ENCODE measurements around the gene SLC37A3.
A peak's percentile ranks its signal among the peaks of the same experiment; 100 is the strongest.

The SLC37A3 gene

DNA sequence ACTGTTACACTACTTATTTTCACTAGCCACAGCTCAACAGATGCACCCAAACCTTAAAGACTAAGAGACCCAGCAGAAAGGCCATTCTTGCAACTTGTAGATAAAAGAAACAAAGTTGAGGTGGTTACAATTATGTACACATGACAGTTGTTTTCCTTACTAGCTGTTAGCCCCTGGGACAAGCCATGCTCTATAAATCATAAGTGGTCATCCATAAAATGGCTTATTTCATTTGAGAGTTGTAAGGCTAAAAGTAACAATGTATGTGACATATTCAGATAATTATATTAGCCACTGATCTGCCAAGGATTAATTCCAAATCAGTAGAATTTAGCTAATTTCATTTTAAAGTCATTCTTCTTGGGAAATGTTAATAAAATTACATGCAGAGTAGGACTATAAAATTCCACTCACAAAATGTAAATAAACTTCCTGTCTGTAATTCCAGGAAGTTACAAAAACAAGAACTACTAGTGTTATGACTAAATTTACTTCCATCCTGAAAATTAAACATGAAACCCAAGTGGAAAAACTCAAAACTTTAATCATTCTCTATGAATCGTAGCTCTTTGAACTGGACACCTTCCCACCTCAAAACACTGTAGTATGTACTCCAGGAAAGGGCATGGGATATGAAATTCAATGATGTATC, 13.3 kb downstream of the SLC37A3 start:
- no peaks in the 10 kb centered on the region for H3K27me3 Mint-ChIP-seq (ENCODE audit: low read depth)
- peaks cover 44% of the 10 kb centered on the region for H3K4me1 Mint-ChIP-seq (ENCODE audit: low read depth)
- no peak overlapping the region for H3K4me3 Mint-ChIP-seq
- no peaks in the 10 kb centered on the region for H3K9me3 Mint-ChIP-seq
- peaks cover 24% of the 10 kb centered on the region for H3K36me3 Mint-ChIP-seq (ENCODE audit: low read depth)
- H3K27ac Mint-ChIP-seq: no peak overlapping the region

GRCh38 chr7:140383954-140384713, 14.2 kb downstream of the SLC37A3 start:
- H3K4me1 Mint-ChIP-seq (ENCODE audit: low read depth): peaks cover 39% of the 10 kb centered on the region
- no peak overlapping the region for H3K27ac Mint-ChIP-seq
- peaks cover 32% of the 10 kb centered on the region for H3K36me3 Mint-ChIP-seq (ENCODE audit: low read depth)
- H3K27me3 Mint-ChIP-seq (ENCODE audit: low read depth): no peaks in the 10 kb centered on the region
- no peak overlapping the region for H3K4me3 Mint-ChIP-seq
- H3K9me3 Mint-ChIP-seq: no peaks in the 10 kb centered on the region

DNA sequence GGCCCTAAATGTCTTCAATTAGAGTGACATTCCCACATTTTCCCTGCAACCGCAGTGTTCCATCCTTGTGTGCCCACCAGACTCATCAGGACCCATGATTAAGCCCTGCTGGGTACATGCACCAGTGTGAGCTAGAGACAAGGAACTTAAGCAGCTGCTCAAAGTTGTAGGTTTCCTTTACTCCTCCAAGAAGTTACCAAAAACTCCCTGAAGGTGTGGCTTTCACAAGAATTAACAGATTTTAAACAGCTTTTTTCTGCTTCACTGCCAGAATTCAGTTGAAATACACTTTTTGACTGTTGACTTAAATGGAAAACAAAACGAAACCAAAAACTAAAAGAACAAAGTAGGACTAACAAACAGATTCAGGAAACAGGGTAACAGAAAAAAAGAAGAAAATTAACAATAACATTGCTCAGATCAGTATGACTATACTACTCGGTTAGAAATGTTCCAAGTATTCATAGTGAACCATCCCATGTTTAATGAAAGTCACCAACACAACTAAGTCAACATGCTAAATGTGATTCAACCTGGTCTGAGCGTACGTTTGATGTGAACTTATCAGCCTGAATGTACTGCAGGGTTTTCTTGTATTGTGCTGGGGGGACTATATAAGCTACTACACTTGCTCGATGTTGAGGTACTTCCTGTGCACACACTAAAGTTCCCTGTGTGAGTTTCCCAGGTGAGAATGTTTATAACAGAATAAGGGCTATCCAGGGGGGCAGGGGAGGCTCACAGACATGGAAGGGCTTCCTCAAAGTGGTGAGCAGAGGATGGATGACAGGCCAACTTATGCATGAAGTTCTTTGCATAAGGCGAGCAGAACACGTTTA, 22.2 kb downstream of the SLC37A3 start:
- Mint-ChIP-seq H3K4me1 (ENCODE audit: low read depth) (peaks cover 31% of the 10 kb centered on the region), H3K36me3 (ENCODE audit: low read depth) (peaks cover 31% of the 10 kb centered on the region), H3K27ac (peak overlapping the region; percentile 85), H3K9me3 (no peaks in the 10 kb centered on the region), H3K4me3 (peak overlapping the region; percentile 55), H3K27me3 (ENCODE audit: low read depth) (no peaks in the 10 kb centered on the region)

GRCh38 chr7:140375323-140375722, 23.0 kb downstream of the SLC37A3 start:
- Mint-ChIP-seq H3K27ac (peak overlapping the region; percentile 85), H3K4me3 (peak overlapping the region; percentile 55), H3K27me3 (ENCODE audit: low read depth) (no peaks in the 10 kb centered on the region), H3K36me3 (ENCODE audit: low read depth) (peaks cover 31% of the 10 kb centered on the region), H3K9me3 (no peaks in the 10 kb centered on the region), H3K4me1 (ENCODE audit: low read depth) (peaks cover 33% of the 10 kb centered on the region)

DNA sequence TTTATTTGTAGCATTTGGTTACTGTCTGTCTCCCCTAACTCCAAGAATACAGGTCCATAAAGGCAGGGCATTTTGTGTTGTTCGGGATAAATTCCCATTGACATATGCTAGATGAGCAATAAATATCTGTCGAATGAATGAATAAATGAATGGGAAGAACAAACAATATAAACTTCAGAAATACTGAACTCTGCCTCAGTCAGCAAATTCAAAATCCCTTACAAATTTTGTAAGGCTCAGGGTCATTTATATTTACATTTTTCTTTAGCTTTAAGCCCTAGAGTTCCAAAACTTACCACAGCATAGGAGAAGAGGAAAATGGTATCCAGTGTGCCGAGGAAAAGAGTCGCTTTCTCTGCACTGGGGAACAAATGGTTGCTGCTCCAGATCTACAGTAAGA, 29.0 kb downstream of the SLC37A3 start:
- Mint-ChIP-seq H3K9me3 (no peaks in the 10 kb centered on the region), H3K36me3 (ENCODE audit: low read depth) (peaks cover 20% of the 10 kb centered on the region), H3K27ac (no peak overlapping the region), H3K27me3 (ENCODE audit: low read depth) (no peaks in the 10 kb centered on the region), H3K4me3 (no peak overlapping the region), H3K4me1 (ENCODE audit: low read depth) (peaks cover 21% of the 10 kb centered on the region)

- no peak overlapping the region for H3K4me3 Mint-ChIP-seq
- H3K36me3 Mint-ChIP-seq (ENCODE audit: low read depth): peaks cover 27% of the 10 kb centered on the region
- no peaks in the 10 kb centered on the region for H3K27me3 Mint-ChIP-seq (ENCODE audit: low read depth)
- H3K27ac Mint-ChIP-seq: no peak overlapping the region
- H3K9me3 Mint-ChIP-seq: no peaks in the 10 kb centered on the region
- peaks cover 12% of the 10 kb centered on the region for H3K4me1 Mint-ChIP-seq (ENCODE audit: low read depth)
Observed at GRCh38 chr7:140367528-140367927, 30.8 kb downstream of the SLC37A3 start.

DNA sequence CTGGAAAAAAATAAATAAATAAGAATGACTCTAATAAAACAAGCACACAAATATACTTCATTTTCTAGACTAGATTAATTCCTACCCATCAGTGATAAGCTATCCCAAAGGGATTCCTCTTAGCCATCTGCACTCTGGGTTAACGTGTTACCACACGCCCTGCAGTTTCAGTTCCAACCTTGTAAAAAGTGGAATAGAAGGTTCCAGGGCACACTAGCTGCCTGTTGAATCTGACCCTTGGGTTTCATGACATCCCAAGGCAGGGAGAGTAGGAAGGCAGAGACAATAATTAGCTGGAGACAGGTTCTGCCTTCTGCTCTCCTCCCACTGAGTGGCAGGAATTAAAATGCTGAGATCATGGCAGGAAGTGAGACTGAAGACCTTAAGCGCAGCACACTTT, 33.5 kb downstream of the SLC37A3 start:
- Mint-ChIP-seq H3K9me3 (no peaks in the 10 kb centered on the region), H3K27ac (no peak overlapping the region), H3K4me3 (no peak overlapping the region), H3K4me1 (ENCODE audit: low read depth) (peaks cover 14% of the 10 kb centered on the region), H3K36me3 (ENCODE audit: low read depth) (peaks cover 29% of the 10 kb centered on the region), H3K27me3 (ENCODE audit: low read depth) (no peaks in the 10 kb centered on the region)

- H3K27ac Mint-ChIP-seq: peak overlapping the region; percentile 81
- H3K4me3 Mint-ChIP-seq: peak overlapping the region; percentile 22
- H3K4me1 Mint-ChIP-seq (ENCODE audit: low read depth): peaks cover 31% of the 10 kb centered on the region
- no peaks in the 10 kb centered on the region for H3K9me3 Mint-ChIP-seq
- H3K36me3 Mint-ChIP-seq (ENCODE audit: low read depth): peaks cover 40% of the 10 kb centered on the region
- no peaks in the 10 kb centered on the region for H3K27me3 Mint-ChIP-seq (ENCODE audit: low read depth)
Observed at GRCh38 chr7:140360697-140361229, 37.6 kb downstream of the SLC37A3 start.

- H3K9me3 Mint-ChIP-seq: no peaks in the 10 kb centered on the region
- peak overlapping the region; percentile 66 for H3K4me3 Mint-ChIP-seq
- peaks cover 26% of the 10 kb centered on the region for H3K4me1 Mint-ChIP-seq (ENCODE audit: low read depth)
- H3K36me3 Mint-ChIP-seq (ENCODE audit: low read depth): peaks cover 39% of the 10 kb centered on the region
- no peaks in the 10 kb centered on the region for H3K27me3 Mint-ChIP-seq (ENCODE audit: low read depth)
- peak overlapping the region; percentile 95 for H3K27ac Mint-ChIP-seq
Observed at GRCh38 chr7:140358412-140359051, 39.8 kb downstream of the SLC37A3 start.

DNA sequence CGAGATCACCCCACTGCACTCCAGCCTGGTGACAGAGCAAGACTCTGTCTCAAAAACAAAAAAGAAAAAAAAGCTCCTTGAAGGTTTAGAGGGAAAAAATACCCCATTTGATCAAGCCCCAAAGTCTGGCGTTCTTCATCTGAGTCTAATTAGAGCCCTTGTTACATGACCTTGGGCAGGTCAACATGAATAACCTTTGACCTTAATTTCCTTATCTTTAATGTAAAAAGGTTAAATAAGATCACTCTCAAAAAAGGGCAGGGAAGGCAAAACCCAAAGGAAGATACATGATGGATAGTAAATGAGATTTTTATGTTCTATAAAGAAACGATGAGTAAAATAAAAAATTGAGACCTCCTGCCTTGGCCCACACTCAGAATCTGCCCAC, 40.3 kb downstream of the SLC37A3 start:
- peaks cover 26% of the 10 kb centered on the region for H3K4me1 Mint-ChIP-seq (ENCODE audit: low read depth)
- peaks cover 41% of the 10 kb centered on the region for H3K36me3 Mint-ChIP-seq (ENCODE audit: low read depth)
- H3K4me3 Mint-ChIP-seq: no peak overlapping the region
- H3K27me3 Mint-ChIP-seq (ENCODE audit: low read depth): no peaks in the 10 kb centered on the region
- H3K9me3 Mint-ChIP-seq: no peaks in the 10 kb centered on the region
- peak overlapping the region; percentile 95 for H3K27ac Mint-ChIP-seq

GRCh38 chr7:140350056-140350455, 48.3 kb downstream of the SLC37A3 start:
- no peak overlapping the region for H3K27ac Mint-ChIP-seq

GRCh38 chr7:140349144-140349771, 49.1 kb downstream of the SLC37A3 start:
- Mint-ChIP-seq H3K27ac (peak overlapping the region; percentile 76), H3K9me3 (no peaks in the 10 kb centered on the region), H3K4me3 (no peak overlapping the region), H3K36me3 (ENCODE audit: low read depth) (peaks cover 53% of the 10 kb centered on the region), H3K27me3 (ENCODE audit: low read depth) (no peaks in the 10 kb centered on the region), H3K4me1 (ENCODE audit: low read depth) (peaks cover 14% of the 10 kb centered on the region)

More at GRCh38 chr7:140350056-140350455, 48.3 kb downstream of the SLC37A3 start:
- Mint-ChIP-seq H3K27me3 (ENCODE audit: low read depth) (no peaks in the 10 kb centered on the region), H3K4me1 (ENCODE audit: low read depth) (peaks cover 14% of the 10 kb centered on the region), H3K36me3 (ENCODE audit: low read depth) (peaks cover 58% of the 10 kb centered on the region), H3K4me3 (no peak overlapping the region), H3K9me3 (no peaks in the 10 kb centered on the region)

DNA sequence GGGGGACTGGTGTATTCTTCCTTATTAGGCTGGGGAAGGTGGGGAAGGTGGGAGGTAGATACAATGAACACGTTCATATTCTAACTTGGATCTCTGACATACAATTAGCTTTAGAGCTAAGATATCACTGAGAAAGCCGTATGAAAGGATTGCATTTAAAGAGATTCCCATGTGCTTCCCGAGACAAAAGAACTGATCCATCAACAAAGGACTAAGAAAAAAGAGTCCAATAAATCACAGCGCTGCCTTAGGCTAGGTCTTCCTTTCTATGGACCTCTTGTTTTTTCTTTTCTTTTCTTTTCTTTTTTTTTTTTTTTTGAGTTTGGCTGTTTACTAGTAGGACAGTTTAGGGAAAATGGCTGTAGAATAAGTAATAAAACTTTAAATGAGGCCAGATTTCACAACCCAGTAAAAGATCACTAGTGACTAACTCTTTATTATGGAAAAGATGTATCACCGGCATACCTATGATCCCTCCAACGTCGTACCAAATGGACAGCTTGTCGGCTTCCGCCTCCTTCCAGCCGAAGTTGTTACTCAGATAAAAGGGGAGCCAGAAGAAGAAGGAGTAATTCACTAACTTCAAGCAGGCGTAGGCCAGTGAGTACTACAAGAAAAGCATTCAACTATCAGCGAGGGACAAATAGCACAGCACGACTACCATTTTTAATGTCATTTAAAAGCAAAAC, 50.0 kb downstream of the SLC37A3 start:
- H3K36me3 Mint-ChIP-seq (ENCODE audit: low read depth): peaks cover 55% of the 10 kb centered on the region
- no peak overlapping the region for H3K27ac Mint-ChIP-seq
- no peaks in the 10 kb centered on the region for H3K9me3 Mint-ChIP-seq
- no peak overlapping the region for H3K4me3 Mint-ChIP-seq
- peaks cover 15% of the 10 kb centered on the region for H3K4me1 Mint-ChIP-seq (ENCODE audit: low read depth)
- H3K27me3 Mint-ChIP-seq (ENCODE audit: low read depth): no peaks in the 10 kb centered on the region

All from T-helper 1 cell treated with Interleukin-12 subunit alpha and Interleukin-12 subunit beta and Interleukin-4 antibody, amounts not matched to agents 30 μg/mL and 1 μg/mL, for 36 hours (primary cell).